Mucosa of stomach (tissue), 1 donor: ENCODE measurements around the gene SNX19.

Experiments
- H3K27me3 ChIP-seq: one replicate; pipeline ENCODE4 v1.7.0; 2013; ENCODE audit warnings: mild to moderate bottlenecking, low read length; ENCODE audit not compliant: control insufficient read depth, insufficient read depth
- H3K36me3 ChIP-seq: one replicate; pipeline ENCODE4 v1.7.0; 2013; ENCODE audit warnings: low read length; ENCODE audit not compliant: control insufficient read depth, insufficient read depth
- H3K4me1 ChIP-seq: one replicate; pipeline ENCODE4 v1.7.0; 2013; ENCODE audit warnings: mild to moderate bottlenecking, low read length; ENCODE audit not compliant: control insufficient read depth, insufficient read depth
- H3K4me3 ChIP-seq: one replicate; pipeline ENCODE4 v1.7.0; 2013; ENCODE audit warnings: low read length
- H3K9ac ChIP-seq: one replicate; pipeline ENCODE4 v1.7.0; 2013; ENCODE audit warnings: mild to moderate bottlenecking, low read length, moderate library complexity
- H3K9me3 ChIP-seq: one replicate; pipeline ENCODE4 v1.7.0; 2013; ENCODE audit warnings: mild to moderate bottlenecking, low read length, moderate library complexity; ENCODE audit not compliant: control insufficient read depth
- donor health status: Pancreatic carcinoma.

Gene SNX19

DNA sequence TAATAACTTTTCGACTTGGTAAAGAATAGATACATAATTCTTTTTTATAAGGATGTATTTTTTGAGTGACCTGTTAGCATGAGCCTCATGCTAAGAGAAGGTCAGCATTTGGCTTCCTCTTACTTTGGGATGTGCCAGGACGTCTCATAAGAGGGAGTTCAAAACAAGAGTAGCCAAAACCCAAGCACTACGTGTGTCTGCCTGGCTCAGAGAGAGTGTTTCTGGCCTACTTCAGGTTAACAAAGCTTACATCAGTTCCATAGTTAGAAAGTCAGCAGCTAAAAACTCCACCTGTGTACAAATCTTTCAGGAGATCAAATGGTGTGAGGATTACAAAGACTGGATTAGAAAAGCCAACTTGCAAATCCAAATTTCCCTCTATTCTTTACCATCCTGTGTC is 13.9 kb downstream of the SNX19 start:
- no peak overlapping the region for H3K4me3 ChIP-seq
- H3K27me3 ChIP-seq, result no peaks in the 10 kb centered on the region
- peaks cover 14% of the 10 kb centered on the region for H3K36me3 ChIP-seq
- H3K4me1 ChIP-seq, result no peaks in the 10 kb centered on the region
- H3K9ac ChIP-seq, result no peak overlapping the region
- H3K9me3 ChIP-seq, result no peaks in the 10 kb centered on the region

- no peaks in the 10 kb centered on the region for H3K4me1 ChIP-seq
- H3K9ac ChIP-seq, result no peak overlapping the region
- no peaks in the 10 kb centered on the region for H3K9me3 ChIP-seq
- H3K36me3 ChIP-seq, result peaks cover 21% of the 10 kb centered on the region
- no peak overlapping the region for H3K4me3 ChIP-seq
- no peaks in the 10 kb centered on the region for H3K27me3 ChIP-seq
These were observed 17.2 kb downstream of the SNX19 start for GRCh38 chr11:130899106-130899505.

DNA sequence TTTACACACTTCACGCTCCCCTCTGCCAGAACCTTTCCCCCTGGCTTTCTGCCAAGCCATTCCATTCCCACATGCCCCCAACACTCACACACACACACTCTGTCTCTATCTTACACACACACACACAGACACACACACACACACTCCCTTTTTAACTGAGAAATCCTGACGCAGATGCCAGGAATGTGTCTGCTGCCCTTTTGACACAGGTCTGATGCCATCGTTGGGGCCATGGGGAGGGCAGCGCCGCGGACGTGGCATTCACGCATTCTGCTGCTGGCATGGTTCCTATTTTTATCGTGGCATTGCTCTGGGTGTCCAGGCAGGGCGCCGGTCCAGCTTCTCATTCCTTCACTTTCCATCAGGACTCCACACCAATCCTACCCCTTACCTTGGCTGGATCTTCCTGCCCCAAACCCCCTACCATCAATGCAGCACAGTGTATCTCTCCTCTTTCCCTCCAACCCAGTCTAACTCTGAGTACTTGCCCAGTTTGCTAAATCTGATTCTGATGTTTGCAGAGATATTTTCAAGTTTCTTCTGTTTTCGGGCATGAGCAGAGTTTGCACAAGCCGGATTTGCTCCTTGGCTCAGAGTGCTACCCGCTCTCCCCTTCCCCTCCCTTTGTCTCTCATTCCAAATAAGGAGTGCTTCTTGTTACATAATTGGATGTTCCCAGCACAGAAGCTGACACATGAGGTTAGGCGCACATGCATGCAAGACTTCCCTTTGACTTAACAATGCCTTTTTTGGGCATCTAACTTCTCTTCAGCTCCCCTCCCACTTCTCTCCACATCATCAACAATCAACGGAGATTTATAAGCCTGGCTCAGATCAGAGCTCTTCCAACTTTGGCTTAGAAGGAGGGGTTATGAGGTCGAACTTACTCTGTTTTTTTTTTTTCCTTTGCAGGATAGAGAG is 18.8 kb downstream of the SNX19 start:
- H3K9me3 ChIP-seq, result no peaks in the 10 kb centered on the region
- H3K4me3 ChIP-seq, result no peak overlapping the region
- no peaks in the 10 kb centered on the region for H3K27me3 ChIP-seq
- peak overlapping the region; percentile 28 for H3K9ac ChIP-seq
- no peaks in the 10 kb centered on the region for H3K4me1 ChIP-seq
- peaks cover 16% of the 10 kb centered on the region for H3K36me3 ChIP-seq

GRCh38 chr11:130894322-130895025 is 21.8 kb downstream of the SNX19 start:
- H3K4me1 ChIP-seq, result no peaks in the 10 kb centered on the region
- no peak overlapping the region for H3K9ac ChIP-seq

GRCh38 chr11:130892861-130893260 is 23.4 kb downstream of the SNX19 start:
- Histone ChIP-seq H3K4me3 (no peak overlapping the region), H3K9ac (no peak overlapping the region), H3K4me1 (no peaks in the 10 kb centered on the region), H3K36me3 (peaks cover 9% of the 10 kb centered on the region), H3K27me3 (no peaks in the 10 kb centered on the region), H3K9me3 (no peaks in the 10 kb centered on the region)

More at GRCh38 chr11:130894322-130895025, 21.8 kb downstream of the SNX19 start:
- H3K36me3 ChIP-seq, result peaks cover 9% of the 10 kb centered on the region
- no peaks in the 10 kb centered on the region for H3K9me3 ChIP-seq
- no peak overlapping the region for H3K4me3 ChIP-seq
- H3K27me3 ChIP-seq, result no peaks in the 10 kb centered on the region

- Histone ChIP-seq H3K9me3 (no peaks in the 10 kb centered on the region), H3K27me3 (no peaks in the 10 kb centered on the region), H3K9ac (no peak overlapping the region), H3K36me3 (peaks cover 9% of the 10 kb centered on the region), H3K4me3 (no peak overlapping the region), H3K4me1 (no peaks in the 10 kb centered on the region)
These were observed 25.0 kb downstream of the SNX19 start for GRCh38 chr11:130891326-130891725.

DNA sequence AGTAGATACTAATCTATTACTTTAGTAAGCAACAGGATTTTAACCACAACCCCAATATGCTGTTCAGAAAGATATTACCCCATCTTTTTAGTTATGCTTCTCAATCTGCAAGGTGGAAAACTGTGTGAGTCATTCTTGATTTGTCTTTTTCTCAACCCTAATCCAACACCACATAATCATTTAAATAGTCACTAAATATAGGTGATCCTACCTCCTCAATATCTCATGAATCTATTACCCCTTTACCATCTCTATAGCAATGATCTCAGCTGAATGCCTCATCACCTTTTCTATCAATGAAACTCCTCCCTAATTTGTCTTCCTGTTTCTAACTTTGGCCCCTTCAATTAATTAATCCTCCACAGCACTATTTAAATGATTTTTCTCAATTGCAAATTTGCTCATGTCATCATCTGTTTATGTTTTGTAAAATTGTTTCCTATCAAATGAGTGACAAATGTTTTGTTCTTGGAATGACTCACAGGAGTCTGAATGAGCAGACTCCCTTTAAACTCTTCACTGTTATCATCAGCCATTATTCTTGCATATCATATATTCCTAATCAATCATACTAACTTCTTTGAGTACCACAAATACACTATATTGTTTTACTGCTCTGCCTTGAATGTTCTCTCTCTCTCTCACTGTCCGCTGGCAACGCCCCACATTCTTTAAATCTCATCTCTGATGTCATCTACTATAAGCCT is 26.1 kb downstream of the SNX19 start:
- Histone ChIP-seq H3K27me3 (no peaks in the 10 kb centered on the region), H3K9me3 (no peaks in the 10 kb centered on the region), H3K4me1 (no peaks in the 10 kb centered on the region), H3K36me3 (peaks cover 9% of the 10 kb centered on the region), H3K4me3 (no peak overlapping the region), H3K9ac (no peak overlapping the region)

DNA sequence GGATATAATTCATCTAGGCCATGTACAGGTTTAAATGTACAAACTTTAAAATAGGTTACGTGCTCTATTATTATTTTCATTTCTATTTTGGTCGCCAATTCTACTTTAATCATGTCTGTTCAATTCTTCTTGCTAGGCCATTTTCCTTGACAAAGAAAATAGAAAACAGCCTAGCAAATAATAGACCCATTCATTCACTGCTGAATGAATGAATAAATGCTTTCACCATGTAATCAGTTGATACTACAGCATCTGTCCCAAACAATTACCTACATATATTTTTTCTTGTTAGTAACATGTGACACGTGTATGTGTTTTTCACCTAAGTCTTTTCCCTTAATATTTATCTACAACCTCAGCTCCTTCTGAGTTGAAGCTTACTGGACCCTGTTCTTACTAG is 27.5 kb downstream of the SNX19 start:
- H3K27me3 ChIP-seq, result no peaks in the 10 kb centered on the region
- no peaks in the 10 kb centered on the region for H3K36me3 ChIP-seq
- no peak overlapping the region for H3K9ac ChIP-seq
- no peaks in the 10 kb centered on the region for H3K4me1 ChIP-seq
- H3K4me3 ChIP-seq, result no peak overlapping the region
- no peaks in the 10 kb centered on the region for H3K9me3 ChIP-seq

- Histone ChIP-seq H3K36me3 (peaks cover 6% of the 10 kb centered on the region), H3K9me3 (no peaks in the 10 kb centered on the region), H3K4me3 (no peak overlapping the region), H3K27me3 (no peaks in the 10 kb centered on the region), H3K9ac (no peak overlapping the region), H3K4me1 (no peaks in the 10 kb centered on the region)
These were observed 29.6 kb downstream of the SNX19 start for GRCh38 chr11:130886704-130887103.

GRCh38 chr11:130882138-130882551 is 34.1 kb downstream of the SNX19 start:
- H3K36me3 ChIP-seq, result peaks cover 22% of the 10 kb centered on the region
- H3K27me3 ChIP-seq, result no peaks in the 10 kb centered on the region
- no peak overlapping the region for H3K9ac ChIP-seq
- H3K4me1 ChIP-seq, result no peaks in the 10 kb centered on the region
- no peak overlapping the region for H3K4me3 ChIP-seq
- H3K9me3 ChIP-seq, result no peaks in the 10 kb centered on the region

- Histone ChIP-seq H3K9ac (no peak overlapping the region), H3K36me3 (peaks cover 22% of the 10 kb centered on the region), H3K27me3 (no peaks in the 10 kb centered on the region), H3K4me3 (no peak overlapping the region), H3K9me3 (no peaks in the 10 kb centered on the region), H3K4me1 (no peaks in the 10 kb centered on the region)
These were observed 34.7 kb downstream of the SNX19 start for GRCh38 chr11:130881475-130882137.
